GM21529 (cell line): ENCODE results near the gene ZFYVE9.

Source experiments
- ATAC-seq: cut with Tn5 transposase; IDR thresholded peaks from one replicate; pipeline ENCODE4 v1.9.1; 2021; ENCODE audit not compliant: unreplicated experiment

Gene ZFYVE9

GRCh38 chr1:52240592-52241210 lies 98.8 kb downstream of the ZFYVE9 start:
- ATAC-seq: no peak

- ATAC-seq: no peak
Observed at GRCh38 chr1:52243221-52243987, 101.5 kb downstream of the ZFYVE9 start.

- ATAC-seq: no peak
Observed at GRCh38 chr1:52249831-52250230, 107.9 kb downstream of the ZFYVE9 start.

GRCh38 chr1:52253421-52253820 lies 111.5 kb downstream of the ZFYVE9 start:
- no peak for ATAC-seq

GRCh38 chr1:52259886-52260285 lies 118.0 kb downstream of the ZFYVE9 start:
- ATAC-seq: no peak

GRCh38 chr1:52263153-52263910 lies 121.4 kb downstream of the ZFYVE9 start:
- no peak for ATAC-seq

GRCh38 chr1:52264530-52265115 lies 122.7 kb downstream of the ZFYVE9 start:
- no peak for ATAC-seq

- ATAC-seq: no peak
Observed at GRCh38 chr1:52266507-52266906, 124.6 kb downstream of the ZFYVE9 start.

GRCh38 chr1:52268372-52268771 lies 126.5 kb downstream of the ZFYVE9 start:
- ATAC-seq: no peak

GRCh38 chr1:52281518-52281917 lies 139.6 kb downstream of the ZFYVE9 start:
- ATAC-seq: no peak

GRCh38 chr1:52288286-52288685 lies 146.4 kb downstream of the ZFYVE9 start:
- ATAC-seq: no peak

GRCh38 chr1:52294580-52294979 lies 152.7 kb downstream of the ZFYVE9 start:
- ATAC-seq: no peak

- ATAC-seq: no peak
Observed at GRCh38 chr1:52296345-52296744, 154.5 kb downstream of the ZFYVE9 start.

GRCh38 chr1:52305417-52306226 lies 163.7 kb downstream of the ZFYVE9 start:
- ATAC-seq: no peak

GRCh38 chr1:52306227-52307006 lies 164.5 kb downstream of the ZFYVE9 start:
- ATAC-seq: no peak

GRCh38 chr1:52321061-52321460 lies 179.2 kb downstream of the ZFYVE9 start:
- no peak for ATAC-seq

GRCh38 chr1:52323731-52324130 lies 181.8 kb downstream of the ZFYVE9 start:
- no peak for ATAC-seq

GRCh38 chr1:52325786-52326185 lies 183.9 kb downstream of the ZFYVE9 start:
- no peak for ATAC-seq

GRCh38 chr1:52328615-52329014 lies 186.7 kb downstream of the ZFYVE9 start:
- ATAC-seq: no peak

GRCh38 chr1:52332411-52332810 lies 190.5 kb downstream of the ZFYVE9 start:
- no peak for ATAC-seq
